ENCODE measurements around the gene SMIM8.

DNA sequence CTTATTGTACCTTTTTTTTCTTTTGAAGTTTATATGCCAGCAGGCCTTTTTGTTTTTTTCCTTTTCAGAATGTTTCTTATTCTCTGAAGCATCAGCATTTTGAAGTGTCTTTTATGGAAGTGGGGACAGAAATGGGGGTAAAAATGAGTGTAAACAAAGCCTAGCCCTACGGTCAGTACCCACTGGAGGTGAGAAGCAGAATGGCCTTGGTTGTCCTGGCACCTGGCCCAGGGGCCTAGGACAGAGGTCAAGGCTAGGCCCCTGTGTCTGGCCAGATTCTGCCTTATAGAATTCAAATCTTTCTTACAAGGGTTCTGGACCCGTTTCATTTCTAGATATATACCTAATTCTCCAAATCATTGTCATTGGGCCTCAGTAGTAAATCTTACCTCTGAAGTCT lies 18.8 kb downstream of the SMIM8 start:
- TF ChIP-seq, protein P1, sequence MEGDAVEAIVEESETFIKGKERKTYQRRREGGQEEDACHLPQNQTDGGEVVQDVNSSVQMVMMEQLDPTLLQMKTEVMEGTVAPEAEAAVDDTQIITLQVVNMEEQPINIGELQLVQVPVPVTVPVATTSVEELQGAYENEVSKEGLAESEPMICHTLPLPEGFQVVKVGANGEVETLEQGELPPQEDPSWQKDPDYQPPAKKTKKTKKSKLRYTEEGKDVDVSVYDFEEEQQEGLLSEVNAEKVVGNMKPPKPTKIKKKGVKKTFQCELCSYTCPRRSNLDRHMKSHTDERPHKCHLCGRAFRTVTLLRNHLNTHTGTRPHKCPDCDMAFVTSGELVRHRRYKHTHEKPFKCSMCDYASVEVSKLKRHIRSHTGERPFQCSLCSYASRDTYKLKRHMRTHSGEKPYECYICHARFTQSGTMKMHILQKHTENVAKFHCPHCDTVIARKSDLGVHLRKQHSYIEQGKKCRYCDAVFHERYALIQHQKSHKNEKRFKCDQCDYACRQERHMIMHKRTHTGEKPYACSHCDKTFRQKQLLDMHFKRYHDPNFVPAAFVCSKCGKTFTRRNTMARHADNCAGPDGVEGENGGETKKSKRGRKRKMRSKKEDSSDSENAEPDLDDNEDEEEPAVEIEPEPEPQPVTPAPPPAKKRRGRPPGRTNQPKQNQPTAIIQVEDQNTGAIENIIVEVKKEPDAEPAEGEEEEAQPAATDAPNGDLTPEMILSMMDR (IDR thresholded peaks at IDR 0.05; ENCODE audit: low read length): no peak
- no peak for TF ChIP-seq EZH2 (IDR thresholded peaks at IDR 0.05; ENCODE audit: borderline replicate concordance, low read length)

All from OCI-LY1 (cell line).